AG04449 (cell line): ENCODE data around the gene KCNAB3.

Source experiments
- CTCF ChIA-PET: fragments of 350-600 bp; formaldehyde crosslinking; extraction: SDS; loops from one replicate; lab custom pipeline; 2021; ENCODE audit warnings: antibody characterized with exemption; lab: Yijun Ruan, JAX
- POLR2A ChIA-PET: fragments of 400-600, 350-600 bp; formaldehyde crosslinking; extraction: SDS; loops from one replicate; lab custom pipeline; 2020; ENCODE audit warnings: antibody characterized with exemption, inconsistent platforms; lab: Yijun Ruan, JAX
- DNase-seq: peaks from one replicate; pipeline ENCODE4 v3.0.0-alpha.2; 2010; ENCODE audit warnings: low read depth, low spot score
- H3K4me3 ChIP-seq: 2 replicates; pipeline ENCODE4 v1.5.1; 2011; ENCODE audit warnings: low read depth, mild to moderate bottlenecking, control low read depth, low read length
- TF ChIP-seq, protein P1 (sequence below): IDR thresholded peaks from one replicate; pipeline ENCODE4 v1.5.1; 2011; ENCODE audit warnings: mild to moderate bottlenecking, moderate library complexity, low read length, control low read depth, inconsistent platforms; ENCODE audit not compliant: insufficient read depth; ENCODE audit errors: missing control alignments

The KCNAB3 gene

DNA sequence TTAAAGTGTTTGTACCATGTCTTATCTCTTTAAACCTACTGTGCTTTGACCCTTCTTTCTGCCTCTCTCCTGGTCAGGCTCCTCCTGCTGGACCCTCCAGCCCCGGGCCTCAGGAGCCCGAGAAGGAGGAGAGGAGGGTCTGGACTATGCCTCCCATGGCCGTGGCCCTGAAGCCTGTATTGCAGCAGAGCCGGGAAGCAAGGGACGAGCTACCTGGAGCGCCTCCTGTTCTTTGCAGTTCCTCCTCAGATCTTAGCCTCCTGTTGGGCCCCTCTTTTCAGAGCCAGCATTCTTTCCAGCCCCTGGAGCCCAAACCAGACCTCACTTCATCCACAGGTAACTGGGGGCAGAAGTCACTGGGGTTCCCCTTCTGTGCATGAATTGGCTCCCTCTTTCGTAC lies 16.0 kb upstream of the KCNAB3 start:
- no peak for DNase-seq
- ChIA-PET POLR2A (interaction anchor here (1.3 kb wide), 1 partner anchor 14 kb away, joined by 6 read pairs; the partner anchor contains the start of gene TRAPPC1), CTCF (interaction anchor here (0.6 to 4.2 kb wide), 5 partner anchors 12 to 114 kb away, joined by 3 to 26 read pairs (median 8); partner anchors contain the start of genes CNTROB and TRAPPC1)
- H3K4me3 ChIP-seq, result no peak overlapping the region
- TF ChIP-seq, protein P1, sequence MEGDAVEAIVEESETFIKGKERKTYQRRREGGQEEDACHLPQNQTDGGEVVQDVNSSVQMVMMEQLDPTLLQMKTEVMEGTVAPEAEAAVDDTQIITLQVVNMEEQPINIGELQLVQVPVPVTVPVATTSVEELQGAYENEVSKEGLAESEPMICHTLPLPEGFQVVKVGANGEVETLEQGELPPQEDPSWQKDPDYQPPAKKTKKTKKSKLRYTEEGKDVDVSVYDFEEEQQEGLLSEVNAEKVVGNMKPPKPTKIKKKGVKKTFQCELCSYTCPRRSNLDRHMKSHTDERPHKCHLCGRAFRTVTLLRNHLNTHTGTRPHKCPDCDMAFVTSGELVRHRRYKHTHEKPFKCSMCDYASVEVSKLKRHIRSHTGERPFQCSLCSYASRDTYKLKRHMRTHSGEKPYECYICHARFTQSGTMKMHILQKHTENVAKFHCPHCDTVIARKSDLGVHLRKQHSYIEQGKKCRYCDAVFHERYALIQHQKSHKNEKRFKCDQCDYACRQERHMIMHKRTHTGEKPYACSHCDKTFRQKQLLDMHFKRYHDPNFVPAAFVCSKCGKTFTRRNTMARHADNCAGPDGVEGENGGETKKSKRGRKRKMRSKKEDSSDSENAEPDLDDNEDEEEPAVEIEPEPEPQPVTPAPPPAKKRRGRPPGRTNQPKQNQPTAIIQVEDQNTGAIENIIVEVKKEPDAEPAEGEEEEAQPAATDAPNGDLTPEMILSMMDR, result no peak

GRCh38 chr17:7944326-7944725 lies 14.7 kb upstream of the KCNAB3 start:
- POLR2A ChIA-PET, result interaction anchor here (1.3 kb wide), 1 partner anchor 13 kb away, joined by 6 read pairs; the partner anchor contains the start of gene TRAPPC1
- TF ChIP-seq, protein P1, result no peak
- DNase-seq, result no peak
- CTCF ChIA-PET, result interaction anchor here (0.8 to 4.2 kb wide), 9 partner anchors 9 to 201 kb away, joined by 3 to 26 read pairs (median 4); partner anchors contain the start of genes CNTROB and TRAPPC1
- H3K4me3 ChIP-seq, result no peak overlapping the region

DNA sequence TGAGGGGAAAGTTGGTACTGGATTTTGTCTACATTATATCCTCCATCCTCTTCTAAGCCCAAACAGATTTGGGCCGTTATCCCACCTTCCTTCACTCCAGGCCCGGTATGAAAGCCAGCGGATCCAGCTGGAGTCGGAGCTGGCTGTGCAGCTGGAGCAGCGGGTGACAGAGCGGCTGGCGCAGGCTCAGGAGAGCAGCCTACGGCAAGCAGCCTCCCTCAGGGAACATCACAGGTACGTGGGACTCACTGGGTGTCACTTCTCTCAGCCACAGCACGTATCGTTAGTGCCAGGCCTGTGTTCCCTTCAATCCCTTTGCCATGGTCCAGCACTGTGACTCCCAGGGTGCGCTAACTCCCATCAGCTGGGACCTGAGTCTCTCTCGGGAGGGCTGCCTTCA lies 13.6 kb upstream of the KCNAB3 start:
- no peak overlapping the region for H3K4me3 ChIP-seq
- ChIA-PET POLR2A (no interaction called here), CTCF (interaction anchor here (1.6 to 4.2 kb wide), 4 partner anchors 10 to 53 kb away, joined by 4 to 26 read pairs (median 14); partner anchors contain the start of genes CNTROB and TRAPPC1)
- DNase-seq, result no peak
- TF ChIP-seq, protein P1, result no peak

GRCh38 chr17:7940743-7941142 lies 11.1 kb upstream of the KCNAB3 start:
- TF ChIP-seq, protein P1, result no peak
- ChIA-PET POLR2A (no interaction called here), CTCF (interaction anchor here (1.0 to 16.0 kb wide), 8 partner anchors 8 to 100 kb away, joined by 3 to 173 read pairs (median 4); no protein-coding TSS in a partner anchor)
- no peak for DNase-seq
- H3K4me3 ChIP-seq, result no peak overlapping the region

- H3K4me3 ChIP-seq, result no peak overlapping the region
- TF ChIP-seq, protein P1, result no peak
- ChIA-PET CTCF (interaction anchor here (1.0 to 16.0 kb wide), 8 partner anchors 7 to 101 kb away, joined by 3 to 173 read pairs (median 4); no protein-coding TSS in a partner anchor), POLR2A (no interaction called here)
- no peak for DNase-seq
Observed at GRCh38 chr17:7940034-7940433, 10.4 kb upstream of the KCNAB3 start.

- no peak for DNase-seq
- TF ChIP-seq, protein P1, result no peak
- ChIA-PET POLR2A (no interaction called here), CTCF (interaction anchor here (0.9 to 16.0 kb wide), 8 partner anchors 8 to 74 kb away, joined by 3 to 173 read pairs (median 4); partner anchors contain the start of gene RNF227)
- H3K4me3 ChIP-seq, result no peak overlapping the region
Observed at GRCh38 chr17:7935859-7936258, 6.2 kb upstream of the KCNAB3 start.
